Mucosa of descending colon (tissue), 3 donors: ENCODE measurements around the gene MICALL1. TPM values are rescaled to one million over a fixed set of nuclear protein-coding genes. Genes with fewer than 3 reads are reported as not detected.

Experiments used
- ATAC-seq: fragments of 200-7000 bp; cut with Tn5 transposase; one replicate; pipeline ENCODE4 v1.9.1; 2020; ENCODE audit warnings: mild to moderate bottlenecking, moderate library complexity
- DNase-seq, 3 donors: peaks; one replicate each; pipeline ENCODE4 v3.0.0-alpha.2; 2020
- H3K36me3 ChIP-seq: fragments of 200-600 bp; one replicate; pipeline ENCODE4 v1.8.0; 2021; ENCODE audit warnings: low read depth, mild to moderate bottlenecking
- H3K4me1 ChIP-seq: fragments of 200-600 bp; one replicate; pipeline ENCODE4 v1.8.0; 2021; ENCODE audit warnings: low read depth, mild to moderate bottlenecking
- H3K4me3 ChIP-seq: fragments of 200-600 bp; one replicate; pipeline ENCODE4 v1.8.0; 2021; ENCODE audit warnings: mild to moderate bottlenecking
- H3K9me3 ChIP-seq: fragments of 200-600 bp; one replicate; pipeline ENCODE4 v1.8.0; 2021; ENCODE audit warnings: mild to moderate bottlenecking
- CTCF ChIP-seq: fragments of 200-600 bp; IDR thresholded peaks from one replicate; pipeline ENCODE4 v1.8.0; 2022; ENCODE audit warnings: antibody characterized with exemption, mild to moderate bottlenecking
- intact Hi-C, 2 donors: fragments of 100-400 bp; cut with DNase I in 1 of 2; cut with micrococcal nuclease in 1 of 2; formaldehyde crosslinking; loops; one replicate each; pipeline versions ENCODE4 v1.11.0 to v1.11.1; 2022; cut with DNase I, micrococcal nuclease
- total RNA-seq, 3 donors: library from RNA; stranded (reverse); fragmentation: NEBNext Ultra II Directional in 2 of 3; extraction: Animal tissue kit (Norgen Biotek cat#: 25700) in 2 of 3; gene quantifications; one replicate each; pipeline versions ENCODE4 v1.2.1 to v1.2.4, GENCODE V29; 2021 to 2023
- donor health status: DM: no; HTN: no; CAD: no; lungs with moderate emphysema.
- donor health status: DM: no; HTN: no; CAD: no.
- donor health status: DM: no; HTN: yes; CAD: no.

Gene MICALL1
- total RNA-seq, 3 donors from 2014 or later, result 26.1 to 100 (median 28.6) TPM

GRCh38 chr22:37897807-37898206 is 8.3 kb upstream of the MICALL1 start:
- Histone ChIP-seq H3K4me3 (no peak overlapping the region), H3K9me3 (no peaks in the 10 kb centered on the region), H3K4me1 (no peaks in the 10 kb centered on the region), H3K36me3 (no peaks in the 10 kb centered on the region)
- no peak for ATAC-seq
- no peak for DNase-seq
- intact Hi-C loops, result no loop called here
- TF ChIP-seq CTCF, result no peak

GRCh38 chr22:37898441-37899181 is 7.5 kb upstream of the MICALL1 start:
- no peaks in the 10 kb centered on the region for H3K36me3 ChIP-seq
- H3K9me3 ChIP-seq, result no peaks in the 10 kb centered on the region
- H3K4me1 ChIP-seq, result no peaks in the 10 kb centered on the region
- DNase-seq (no peak), ATAC-seq (no peak)
- H3K4me3 ChIP-seq, result no peak overlapping the region
- no peak for TF ChIP-seq CTCF
- intact Hi-C loops, result no loop called here

- Histone ChIP-seq H3K36me3 (no peaks in the 10 kb centered on the region), H3K4me1 (peaks cover 4% of the 10 kb centered on the region), H3K9me3 (no peaks in the 10 kb centered on the region), H3K4me3 (no peak overlapping the region)
- DNase-seq (peak in 2 of 3 donors; percentile 37 to 67), ATAC-seq (peak; percentile 14)
- no peak for TF ChIP-seq CTCF
- intact Hi-C loops, result no loop called here
These were observed 1.2 kb upstream of the MICALL1 start for GRCh38 chr22:37904572-37905533.

- H3K4me1 ChIP-seq, result peaks cover 4% of the 10 kb centered on the region
- DNase-seq, result peak; percentile 49 to 68 (median 66)
- intact Hi-C loops, result no loop called here
- peak overlapping the region; percentile 67 for H3K4me3 ChIP-seq
- H3K36me3 ChIP-seq, result no peaks in the 10 kb centered on the region
- peak; percentile 23 for ATAC-seq
- no peak for TF ChIP-seq CTCF
- H3K9me3 ChIP-seq, result no peaks in the 10 kb centered on the region
These were observed 389 bp downstream of the MICALL1 start for GRCh38 chr22:37906364-37907008.
